ENCODE measurements around the gene MCAM.

GRCh38 chr11:119319136-119319699, 2.3 kb upstream of the MCAM start:
- TF ChIP-seq EZH2 (IDR thresholded peaks at IDR 0.05; ENCODE audit: borderline replicate concordance, low read depth, low read length, severe bottlenecking), result no peak
- TF ChIP-seq POLR2A (IDR thresholded peaks at IDR 0.05; ENCODE audit: low read depth, low read length), result peak; percentile 15
- no peak for TF ChIP-seq GATA2 (IDR thresholded peaks at IDR 0.05; ENCODE audit: insufficient read depth, insufficient read length, low read depth, low read length)
- no peak for TF ChIP-seq CTCF (IDR thresholded peaks at IDR 0.05; ENCODE audit: extremely low read depth in 1 of 2, insufficient read depth in 1 of 2, low read depth in 1 of 2, low read length in 2 of 2)
- TF ChIP-seq POLR2AphosphoS5 (IDR thresholded peaks at IDR 0.05; ENCODE audit: insufficient read depth, low read depth, low read length), result no peak
- TF ChIP-seq JUN (IDR thresholded peaks at IDR 0.05; ENCODE audit: borderline replicate concordance, insufficient read depth, insufficient read length, low read depth), result no peak

All from endothelial cell of umbilical vein (primary cell).